HG03571 (cell line): ENCODE results near the gene KIAA0586.
"Not testable (repeated sequence)": the region's sequence is repeated elsewhere in the genome, so short reads cannot be mapped to it uniquely, and the experiment has no call there.

Source experiments
- ATAC-seq: cut with Tn5 transposase; IDR thresholded peaks from one replicate; pipeline ENCODE4 v1.9.1; 2021; ENCODE audit not compliant: unreplicated experiment

KIAA0586 gene

GRCh38 chr14:58588321-58588720 is 160.8 kb downstream of the KIAA0586 start:
- ATAC-seq = not testable (repeated sequence)

GRCh38 chr14:58593977-58594376 is 166.5 kb downstream of the KIAA0586 start:
- ATAC-seq = no peak

- ATAC-seq = no peak
Observed at GRCh38 chr14:58597041-58597440, 169.5 kb downstream of the KIAA0586 start.

- no peak for ATAC-seq
Observed at GRCh38 chr14:58598028-58598803, 170.7 kb downstream of the KIAA0586 start.

- no peak for ATAC-seq
Observed at GRCh38 chr14:58598804-58599525, 171.4 kb downstream of the KIAA0586 start.

GRCh38 chr14:58599707-58600106 is 172.2 kb downstream of the KIAA0586 start:
- ATAC-seq = no peak
